ENCODE measurements around the gene DSCAM.

GRCh38 chr21:40769231-40769630 is 77.7 kb downstream of the DSCAM start:
- no peak for TF ChIP-seq CTCF (IDR thresholded peaks at IDR 0.05)
- no peak for TF ChIP-seq EP300 (IDR thresholded peaks at IDR 0.05)
- no peak for TF ChIP-seq POLR2A (IDR thresholded peaks at IDR 0.05)
